IMR-90 (cell line): ENCODE data around the gene AKR7A2. TPM values are rescaled to one million over a fixed set of nuclear protein-coding genes. Genes with fewer than 3 reads are reported as not detected.
"Not testable (repeated sequence)": the region's sequence is repeated elsewhere in the genome, so short reads cannot be mapped to it uniquely, and the experiment has no call there.

ENCODE experiments used
- ATAC-seq: fragments of 200-7000 bp; cut with Tn5 transposase; 2 replicates; pipeline ENCODE4 v1.9.1; 2020; ENCODE audit warnings: low read depth, mild to moderate bottlenecking, moderate library complexity
- BruUV-seq: library from RNA; stranded (reverse); fragments of 400-500 nt; replicated peaks from 2 replicates; lab custom pipeline; 2021; lab: Mats Ljungman, UMichigan
- CTCF ChIA-PET: fragments of 300-600 bp; formaldehyde crosslinking; extraction: SDS; loops from one replicate; lab custom pipeline; 2021; ENCODE audit warnings: antibody characterized with exemption; lab: Yijun Ruan, JAX
- POLR2A ChIA-PET: fragments of 300-600 bp; sonication (Branson Sonifier 250); formaldehyde crosslinking; loops from one replicate; lab custom pipeline; 2022; ENCODE audit warnings: antibody characterized with exemption; ENCODE audit not compliant: unreplicated experiment; lab: Charles Lee
- DNase-seq: peaks from one replicate; pipeline ENCODE4 v3.0.0; 2013
- H2AFZ ChIP-seq: replicated peaks from 2 replicates; pipeline ENCODE3; 2013; ENCODE audit warnings: low read length, mild to moderate bottlenecking; ENCODE audit not compliant: poor library complexity
- H2AK5ac ChIP-seq: 2 replicates; pipeline ENCODE4 v1.6.1; 2013; ENCODE audit warnings: low read depth, low read length, inconsistent platforms
- H2AK9ac ChIP-seq: replicated peaks from 2 replicates; pipeline ENCODE3; 2013; ENCODE audit warnings: mild to moderate bottlenecking, low read depth, low read length, moderate library complexity; ENCODE audit not compliant: poor library complexity
- H2BK120ac ChIP-seq: 2 replicates; pipeline ENCODE4 v1.6.1; 2013; ENCODE audit warnings: low read depth, low read length, inconsistent platforms
- H2BK15ac ChIP-seq: 3 replicates; pipeline ENCODE4 v1.6.1; 2013; ENCODE audit warnings: low read depth, low read length, inconsistent platforms
- H2BK20ac ChIP-seq: 2 replicates; pipeline ENCODE4 v1.6.1; 2013; ENCODE audit warnings: low read depth, mild to moderate bottlenecking, inconsistent platforms, low read length, moderate library complexity
- H2BK5ac ChIP-seq: 2 replicates; pipeline ENCODE4 v1.6.1; 2013; ENCODE audit warnings: mild to moderate bottlenecking, low read depth, low read length, inconsistent platforms; ENCODE audit not compliant: poor library complexity, severe bottlenecking
- H3K14ac ChIP-seq: replicated peaks from 2 replicates; pipeline ENCODE4 v1.6.1; 2013; ENCODE audit warnings: low read depth, low read length, inconsistent platforms
- H3K18ac ChIP-seq: 2 replicates; pipeline ENCODE4 v1.6.1; 2013; ENCODE audit warnings: low read depth, low read length, control low read depth
- H3K23ac ChIP-seq: 2 replicates; pipeline ENCODE4 v1.6.1; 2013; ENCODE audit warnings: low read depth, low read length, inconsistent platforms
- H3K27ac ChIP-seq: 2 replicates; pipeline ENCODE4 v1.5.1; 2013; ENCODE audit warnings: mild to moderate bottlenecking, control low read depth, low read length; ENCODE audit not compliant: insufficient read depth
- H3K27me3 ChIP-seq: 2 replicates; pipeline ENCODE4 v1.6.1; 2013; ENCODE audit warnings: low read length; ENCODE audit not compliant: control insufficient read depth, insufficient read depth
- H3K36me3 ChIP-seq: 2 replicates; pipeline ENCODE4 v1.6.1; 2013; ENCODE audit warnings: low read length, mixed read lengths; ENCODE audit not compliant: control insufficient read depth, insufficient read depth
- H3K4ac ChIP-seq: 2 replicates; pipeline ENCODE4 v1.6.1; 2013; ENCODE audit warnings: low read depth, low read length, inconsistent platforms
- H3K4me1 ChIP-seq: 2 replicates; pipeline ENCODE4 v1.6.1; 2013; ENCODE audit warnings: low read length, mixed read lengths; ENCODE audit not compliant: control insufficient read depth, insufficient read depth
- H3K4me2 ChIP-seq: 2 replicates; pipeline ENCODE4 v1.6.1; 2013; ENCODE audit warnings: low read depth, mild to moderate bottlenecking, control low read depth, low read length, moderate library complexity
- H3K4me3 ChIP-seq: 2 replicates; pipeline ENCODE4 v1.5.1; 2013; ENCODE audit warnings: low read depth, mild to moderate bottlenecking, control low read depth, low read length, moderate library complexity; ENCODE audit not compliant: insufficient read depth
- H3K56ac ChIP-seq: 2 replicates; pipeline ENCODE4 v1.6.1; 2013; ENCODE audit warnings: low read length, inconsistent platforms; ENCODE audit not compliant: insufficient read depth; ENCODE audit errors: extremely low read depth
- H3K79me1 ChIP-seq, 2 experiments: 2 replicates each; pipeline ENCODE4 v1.6.1; 2013; ENCODE audit warnings: low read length in 2 of 2, inconsistent platforms in 1 of 2, low read depth in 1 of 2
- H3K9ac ChIP-seq: 2 replicates; pipeline ENCODE4 v1.6.1; 2013; ENCODE audit warnings: low read depth, low read length, control low read depth
- H3K9me1 ChIP-seq: 2 replicates; pipeline ENCODE4 v1.6.1; 2013; ENCODE audit warnings: low read length, inconsistent platforms; ENCODE audit not compliant: insufficient read depth
- H3K9me3 ChIP-seq: 2 replicates; pipeline ENCODE4 v1.6.1; 2013; ENCODE audit warnings: low read length; ENCODE audit not compliant: control insufficient read depth, insufficient read depth
- H4K20me1 ChIP-seq: 2 replicates; pipeline ENCODE4 v1.6.1; 2013; ENCODE audit warnings: low read length, inconsistent platforms; ENCODE audit not compliant: insufficient read depth
- H4K5ac ChIP-seq: 2 replicates; pipeline ENCODE4 v1.6.1; 2013; ENCODE audit warnings: mild to moderate bottlenecking, low read depth, low read length, control low read depth
- H4K8ac ChIP-seq, 2 experiments: 2 replicates each; pipeline ENCODE4 v1.6.1; 2013; ENCODE audit warnings: low read depth in 2 of 2, low read length in 2 of 2, control low read depth in 1 of 2, inconsistent platforms in 1 of 2
- H4K91ac ChIP-seq: 2 replicates; pipeline ENCODE4 v1.6.1; 2013; ENCODE audit warnings: low read depth, low read length, inconsistent platforms; ENCODE audit not compliant: insufficient read depth
- WGBS, 2 experiments: methylation state at CpG; one replicate each; pipeline versions ENCODE4 v1.1.5 to v1.1.7; 2013; ENCODE audit warnings: missing lambda C conversion rate in 2 of 2; ENCODE audit not compliant: insufficient read length in 1 of 2; ENCODE audit errors: extremely low coverage in 2 of 2; 5-methylcytosine and 5-hydroxymethylcytosine counted together
- dilution Hi-C: fragments of 300-500 bp; cut with HindIII; formaldehyde crosslinking; loops from one replicate; pipeline ENCODE4 v1.14.3; 2018; ENCODE audit warnings: low sequenced_read_pairs; ENCODE audit not compliant: unreplicated experiment
- in situ Hi-C: fragments of 300-500 bp; cut with MboI; formaldehyde crosslinking; loops from 3 replicates; pipeline ENCODE4 v1.14.3; 2019; ENCODE audit warnings: low sequenced_read_pairs, inconsistent platforms, mixed read lengths
- intact Hi-C: fragments of 100-400 bp; cut with micrococcal nuclease; formaldehyde crosslinking; loops from 2 replicates; pipeline ENCODE4 v1.10.0; 2022
- polyA plus RNA-seq, 3 experiments: library from polyadenylated mRNA; depleted of rRNA; stranded (reverse); fragments of >200 nt; gene quantifications; 2 replicates each; pipeline ENCODE4 v1.2.3, GENCODE V29; 2012; ENCODE audit warnings: low replicate concordance in 1 of 3
- total RNA-seq: library from RNA; depleted of rRNA; stranded (reverse); fragments of >200 nt; gene quantifications from 2 replicates; pipeline ENCODE4 v1.2.3, GENCODE V29; 2012

Gene AKR7A2
- total and polyA plus RNA-seq, 2 of the 4 experiments (the other 2 are of a cell fraction): 55.8 to 60.2 TPM

DNA sequence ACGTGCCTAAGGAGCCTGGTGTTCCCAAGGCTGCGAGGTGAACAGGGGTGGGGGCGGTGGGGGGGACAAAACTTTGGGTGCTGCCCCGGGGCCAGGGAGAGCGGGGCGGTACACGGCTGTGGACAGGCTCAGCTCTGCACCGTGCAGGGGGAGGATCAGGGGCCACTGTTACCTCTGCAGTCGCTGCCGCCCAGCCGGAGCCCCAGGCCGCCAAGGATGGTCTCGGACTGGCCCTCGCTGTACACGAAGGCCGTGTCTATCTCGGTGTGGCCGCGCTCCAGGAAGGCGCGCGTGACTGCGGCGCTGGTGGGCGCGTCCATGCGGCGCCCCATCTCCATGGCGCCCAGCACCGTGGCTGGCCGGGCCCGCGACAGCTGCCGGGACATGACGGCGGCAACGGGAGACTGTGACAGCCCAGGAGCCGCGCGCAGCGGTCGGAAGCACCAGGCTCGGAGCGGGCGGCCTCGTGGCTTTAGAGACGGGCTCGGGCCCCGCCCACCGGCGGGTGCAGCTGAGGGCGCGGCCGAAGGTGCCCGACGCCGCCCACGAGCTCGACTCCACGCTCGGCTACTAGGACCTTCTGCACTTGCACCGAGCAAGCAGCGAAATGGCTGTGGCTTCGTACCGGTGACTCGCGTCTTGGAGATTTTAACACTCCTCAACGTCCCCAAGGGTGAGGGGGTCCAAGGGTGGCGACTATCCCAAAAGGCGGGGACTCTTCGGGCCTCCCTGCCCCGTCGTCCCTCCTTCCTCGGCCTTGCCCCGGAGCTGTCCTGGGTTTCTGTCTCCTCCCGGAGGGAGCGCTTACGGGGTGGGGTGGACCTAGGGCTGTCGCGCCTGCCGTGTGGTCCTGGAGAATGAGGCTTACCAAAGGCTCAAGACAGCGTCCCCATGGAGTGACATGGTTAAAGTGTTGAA, 23.4 kb downstream of the AKR7A2 start, which contains the start of gene AKR7A3:
Gene AKR7A3 (minus strand): TSS at position 447 of the 918 bp plus-strand sequence. CDS start 61 bp downstream, at position 386.
- H2BK120ac ChIP-seq, H3K4ac ChIP-seq, H3K4me1 ChIP-seq, intact Hi-C loops, H4K20me1 ChIP-seq, H3K27ac ChIP-seq, H2BK15ac ChIP-seq, H3K36me3 ChIP-seq, in situ Hi-C loops, H4K8ac ChIP-seq, H2BK5ac ChIP-seq, H3K27me3 ChIP-seq, H3K9me3 ChIP-seq, H2BK20ac ChIP-seq, H4K91ac ChIP-seq, H4K5ac ChIP-seq, H3K9ac ChIP-seq, H3K9me1 ChIP-seq, H2AK5ac ChIP-seq, dilution Hi-C loops, BruUV-seq, POLR2A ChIA-PET, H3K18ac ChIP-seq, H3K79me1 ChIP-seq, H3K56ac ChIP-seq, H3K14ac ChIP-seq, DNase-seq, CTCF ChIA-PET: not testable (repeated sequence)
- Histone ChIP-seq H2AK9ac (peak within 1 kb of the TSS; percentile 65), H3K4me3 (peak within 1 kb of the TSS; percentile 19; the same call in 1 of the 2 replicates), H3K4me2 (peak within 1 kb of the TSS; percentile 89), H3K23ac (peak within 1 kb of the TSS; percentile 6; the same call in 1 of the 2 replicates), H2AFZ (peak within 1 kb of the TSS; percentile 87)
- 58% methylated on average over 16 of the region's 82 CpGs; no CpG with 5 or more reads in 1 of the 2 experiments for WGBS, 2 experiments
- peak; percentile 82 for ATAC-seq
